GM18526 (cell line): ENCODE measurements around the gene FIGN.

ENCODE experiments used
- POLR2A ChIP-seq: IDR thresholded peaks from 3 replicates; pipeline ENCODE4 v1.6.1; 2011; ENCODE audit not compliant: insufficient read length; ENCODE audit errors: extremely low read depth

Gene FIGN

DNA sequence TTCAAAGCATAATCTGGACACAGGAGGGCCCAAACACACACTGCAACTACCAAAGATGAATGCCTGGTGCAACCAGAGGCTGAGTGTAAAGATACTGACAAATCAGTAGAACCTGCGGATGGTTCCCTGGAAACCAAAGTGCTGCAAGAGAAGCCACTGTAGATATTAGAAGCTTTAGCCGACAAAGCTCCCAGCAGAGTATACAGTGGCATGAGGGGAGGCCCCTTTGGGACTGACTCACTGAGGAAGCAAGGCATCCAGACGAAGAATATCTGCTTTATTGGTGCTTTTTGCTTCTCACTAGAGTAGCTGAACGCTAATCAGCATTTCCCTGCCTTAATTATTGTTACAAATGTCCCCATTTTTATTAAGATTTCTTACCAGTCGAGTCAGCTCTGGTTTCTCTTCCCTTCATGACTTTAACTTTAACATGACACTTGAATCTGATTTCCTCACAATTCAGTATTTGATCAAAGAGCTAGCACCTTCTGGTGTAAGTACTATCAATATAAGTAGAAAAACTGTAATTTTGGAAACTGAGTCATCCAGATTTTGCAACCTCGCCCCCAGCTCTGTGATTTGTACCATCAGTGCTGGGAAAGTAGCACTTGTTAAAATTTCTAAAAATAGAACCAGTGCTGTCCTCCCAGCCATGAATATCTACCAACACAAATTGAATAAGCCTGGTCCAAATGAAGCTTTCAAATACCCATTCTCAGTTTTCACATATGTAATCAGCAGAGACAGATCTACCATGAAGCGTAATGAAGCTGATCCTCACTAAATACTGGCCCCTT lies 34.2 kb downstream of the FIGN start:
- TF ChIP-seq POLR2A = no peak

DNA sequence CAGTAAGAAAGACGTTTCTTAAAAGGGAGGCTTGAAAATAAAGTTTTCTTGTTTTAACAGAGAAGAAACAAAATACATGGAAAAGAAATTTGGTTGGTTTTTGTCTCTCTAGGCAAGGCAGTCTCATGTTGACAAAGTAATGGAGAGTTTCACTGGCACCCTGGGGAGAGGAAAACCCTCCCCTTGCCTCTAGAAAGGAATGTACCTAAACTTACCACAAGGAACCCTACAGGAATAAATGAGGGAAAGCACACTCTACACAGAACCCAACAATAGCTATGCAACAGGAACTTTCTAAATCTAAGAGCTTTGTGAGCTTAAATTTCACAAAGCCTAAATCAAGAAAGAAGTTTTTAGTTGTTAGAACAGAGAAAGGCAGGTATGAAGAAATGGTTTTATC lies 37.0 kb downstream of the FIGN start:
- no peak for TF ChIP-seq POLR2A

DNA sequence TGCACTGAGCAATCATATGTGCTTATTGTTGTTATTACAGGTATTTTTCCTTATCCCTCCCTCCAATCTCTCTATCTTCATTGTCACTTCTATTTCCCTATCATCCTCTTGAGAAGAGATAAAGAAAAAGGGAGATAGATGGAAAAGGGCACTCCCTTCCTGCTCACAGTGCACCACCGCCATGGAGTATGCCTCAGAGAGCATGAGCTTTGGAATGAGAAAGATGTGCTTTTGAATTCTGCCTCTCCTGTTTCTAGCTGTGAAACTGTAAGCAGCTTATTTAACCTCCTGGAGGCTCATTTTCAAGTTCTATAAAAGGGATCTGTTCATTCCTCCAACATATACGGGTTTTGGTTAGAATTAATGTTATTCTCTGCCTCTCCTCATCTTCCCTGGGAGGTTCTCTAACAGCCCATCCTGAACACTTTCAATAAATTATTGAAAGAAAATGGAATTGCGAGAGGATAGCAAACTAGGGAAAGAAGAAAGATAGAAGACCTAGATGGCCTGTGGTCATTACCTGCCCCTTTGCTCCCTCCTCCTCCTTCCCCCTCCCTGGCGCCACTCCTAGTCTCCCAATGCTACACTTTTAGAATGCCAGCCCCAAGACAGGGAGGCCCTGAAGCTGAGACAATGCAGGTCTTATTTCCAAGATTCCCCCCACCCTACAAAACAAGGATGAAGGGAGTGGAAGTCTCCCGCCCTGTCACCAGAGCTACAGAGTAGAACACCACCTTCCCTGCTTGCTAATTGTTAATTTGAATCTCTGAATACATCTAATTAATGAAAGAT lies 37.8 kb downstream of the FIGN start:
- TF ChIP-seq POLR2A = no peak

DNA sequence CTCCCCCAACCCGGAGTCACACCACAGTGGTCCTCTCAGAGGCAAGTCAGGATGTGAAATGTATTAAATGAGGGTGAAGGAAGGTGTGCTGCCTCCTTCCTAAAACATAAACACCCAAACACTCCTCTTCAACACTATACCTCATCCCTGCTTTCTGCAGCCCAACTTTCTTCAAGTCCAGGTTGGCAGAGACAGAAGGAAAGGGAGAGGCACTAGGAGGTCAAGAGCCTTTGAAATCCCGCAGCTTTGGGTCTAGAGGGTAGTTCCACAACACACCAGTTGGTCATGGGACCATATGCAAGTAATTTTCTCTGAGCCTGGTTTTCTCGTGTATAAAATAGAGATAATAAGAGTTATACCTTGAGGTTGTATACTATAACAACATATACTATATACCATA lies 38.4 kb downstream of the FIGN start:
- no peak for TF ChIP-seq POLR2A

DNA sequence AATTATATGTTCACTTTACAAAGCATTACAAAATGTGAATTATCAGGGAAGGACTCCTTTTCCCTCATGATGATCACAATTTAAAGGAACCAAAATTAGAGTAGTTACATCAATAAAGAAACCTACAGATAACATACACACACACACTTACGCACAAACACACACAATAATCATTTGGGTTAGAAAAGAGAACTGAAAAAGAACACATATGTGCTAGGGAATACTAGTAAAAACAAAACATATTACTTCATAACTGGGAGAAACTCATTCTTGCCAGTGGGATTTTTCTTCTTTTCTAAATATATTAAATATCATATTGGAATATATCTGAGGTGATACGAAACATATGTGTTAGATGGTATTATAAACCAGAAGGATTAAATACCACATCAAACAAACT lies 42.3 kb downstream of the FIGN start:
- TF ChIP-seq POLR2A = no peak

DNA sequence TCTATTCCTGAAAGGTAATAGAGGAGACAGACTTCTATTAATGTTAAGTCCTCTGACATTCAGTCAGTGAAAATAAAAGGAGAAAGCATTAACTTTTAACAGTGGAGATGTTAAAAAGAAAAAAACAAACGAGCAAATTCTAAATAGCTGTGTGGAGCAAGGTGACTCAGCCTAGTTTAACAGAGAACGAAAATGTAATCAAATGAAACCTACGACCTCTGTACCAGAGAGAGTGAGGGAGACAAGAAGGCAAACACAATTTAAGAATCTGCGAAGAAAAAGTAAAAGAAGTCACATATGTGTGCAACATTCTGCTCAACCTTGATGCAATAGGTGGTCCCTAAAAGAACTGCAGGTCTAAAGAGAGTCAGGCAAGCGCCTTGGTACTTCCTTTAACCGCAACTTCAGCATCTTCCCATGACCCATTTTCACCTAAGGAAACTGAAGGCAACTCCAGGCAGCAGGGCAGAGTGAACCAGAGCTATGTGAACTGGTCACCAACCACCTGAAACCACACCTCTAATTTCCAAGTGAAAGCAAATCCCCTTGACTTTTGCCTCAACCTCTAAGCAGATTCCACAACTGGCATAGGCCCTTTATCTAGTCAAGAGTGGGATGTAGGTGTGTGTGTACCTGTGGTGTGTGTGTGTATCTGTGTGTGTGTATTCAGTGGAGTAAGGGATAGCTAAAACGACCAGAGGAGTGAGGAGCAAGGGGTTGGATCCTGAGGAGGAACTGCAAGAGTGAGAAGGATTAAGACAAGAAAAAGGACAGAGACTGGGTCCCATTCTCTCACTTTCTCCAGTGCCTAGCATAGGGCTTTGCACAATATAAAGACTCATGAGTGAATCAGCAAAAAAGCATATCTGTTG lies 43.0 kb downstream of the FIGN start:
- no peak for TF ChIP-seq POLR2A

DNA sequence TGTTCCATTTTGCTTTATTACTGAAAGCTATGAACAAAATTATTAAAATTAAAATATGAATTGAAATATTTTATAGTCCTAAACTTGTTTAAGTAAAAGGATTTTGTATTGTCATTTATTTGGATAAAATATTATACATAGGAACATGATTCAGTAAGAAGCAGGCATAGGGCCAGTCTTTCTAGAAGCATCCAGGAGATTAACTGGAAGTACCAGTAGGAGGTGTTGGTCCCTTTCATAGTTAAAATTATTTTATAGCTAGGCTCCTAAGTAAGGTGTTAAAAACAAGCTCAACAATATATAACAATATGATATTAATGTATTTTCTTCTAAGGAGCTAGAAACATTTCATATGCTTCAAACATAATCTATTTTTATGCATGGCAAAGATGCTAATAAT lies 43.7 kb downstream of the FIGN start:
- TF ChIP-seq POLR2A = no peak

DNA sequence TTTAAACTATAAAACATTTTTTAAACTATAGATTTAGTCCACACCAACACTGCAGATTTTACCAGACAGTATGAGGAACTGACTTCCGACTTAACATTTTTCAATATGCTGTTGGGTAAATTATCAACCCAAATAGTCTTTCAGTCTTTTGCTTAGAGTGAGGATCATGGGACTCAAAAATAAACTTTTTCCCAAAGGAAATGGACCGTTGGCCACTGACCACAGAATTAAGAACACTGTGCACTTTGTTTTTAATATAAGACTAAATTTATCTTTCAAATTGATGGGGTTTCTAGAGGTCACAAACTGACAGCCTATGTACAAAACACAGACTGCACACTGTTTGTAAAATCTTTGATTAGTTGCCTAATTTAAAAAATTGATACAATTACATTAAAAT lies 44.9 kb downstream of the FIGN start:
- no peak for TF ChIP-seq POLR2A

DNA sequence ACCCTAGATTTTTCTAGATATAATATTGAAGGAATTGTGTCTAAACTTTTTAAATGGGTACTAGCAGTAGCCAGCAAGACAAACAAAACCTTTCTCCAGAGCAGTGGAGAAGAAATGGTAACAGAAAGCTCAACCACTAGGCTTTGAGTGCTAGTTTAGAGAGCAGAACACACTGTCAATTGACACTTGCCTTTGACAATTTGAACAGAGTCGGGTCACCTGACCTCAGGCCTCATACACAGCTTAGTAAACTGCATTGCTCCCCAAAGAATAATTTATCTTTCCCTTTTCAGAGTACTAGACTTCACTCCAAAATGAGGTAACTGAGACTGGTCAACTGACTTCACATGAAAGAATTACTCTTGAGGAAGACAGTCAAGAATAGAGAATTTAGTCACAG lies 48.6 kb downstream of the FIGN start:
- no peak for TF ChIP-seq POLR2A

DNA sequence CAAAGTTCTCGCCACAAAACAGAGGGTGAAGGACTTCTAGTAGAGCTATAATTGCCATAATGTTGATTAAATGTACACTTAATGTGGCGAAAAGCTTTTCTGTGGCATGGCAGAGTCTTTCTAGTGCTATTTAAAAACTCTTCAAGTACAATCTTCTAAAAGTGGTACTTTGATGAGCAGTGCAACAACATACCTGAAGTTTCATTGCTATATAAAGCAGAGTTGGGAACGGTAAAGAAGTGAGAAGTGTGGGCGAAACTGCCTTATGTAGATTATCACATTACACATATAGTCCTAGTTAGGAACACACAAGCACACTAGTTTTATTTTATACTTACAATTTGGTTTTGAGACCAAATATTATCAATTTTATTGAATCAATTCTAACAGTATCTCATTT lies 49.5 kb downstream of the FIGN start:
- TF ChIP-seq POLR2A = no peak

DNA sequence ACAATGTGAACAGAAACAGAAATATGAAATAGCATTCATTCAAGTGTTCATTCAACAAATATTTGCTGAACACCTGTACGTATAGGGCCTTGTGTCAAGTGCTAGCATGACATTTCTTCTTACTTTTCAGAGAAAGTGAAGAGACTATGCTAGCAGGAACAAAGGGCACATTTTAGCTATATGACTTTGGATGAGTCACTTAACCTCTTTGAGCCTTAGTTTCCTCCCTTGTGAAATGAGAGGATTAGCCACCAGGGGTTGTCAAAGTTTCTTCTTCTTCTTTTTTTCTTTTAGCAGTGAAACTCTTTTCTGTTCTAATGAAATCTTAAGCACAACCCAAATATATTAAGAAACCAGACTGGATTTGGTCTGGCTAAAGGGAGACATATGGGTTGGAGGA lies 53.1 kb downstream of the FIGN start:
- TF ChIP-seq POLR2A = no peak

DNA sequence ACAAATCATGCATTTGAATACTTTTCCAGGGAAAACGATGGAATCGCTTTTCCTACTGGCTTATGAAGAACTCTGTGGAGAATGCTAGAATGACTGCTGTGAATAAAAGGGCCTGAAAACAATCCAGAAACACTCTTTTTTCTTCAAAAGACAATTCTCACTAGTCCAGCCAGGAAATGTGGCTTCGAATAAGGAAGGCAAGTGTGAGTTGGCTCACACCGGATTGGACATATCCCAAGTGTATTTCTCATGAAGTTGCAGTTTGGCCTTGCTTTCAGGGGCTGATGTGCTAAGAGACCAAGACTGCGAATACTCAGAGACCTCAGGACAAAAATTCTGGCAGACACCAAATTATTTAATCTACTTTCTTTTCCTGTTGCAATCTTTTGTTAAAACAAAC lies 54.1 kb downstream of the FIGN start:
- no peak for TF ChIP-seq POLR2A

DNA sequence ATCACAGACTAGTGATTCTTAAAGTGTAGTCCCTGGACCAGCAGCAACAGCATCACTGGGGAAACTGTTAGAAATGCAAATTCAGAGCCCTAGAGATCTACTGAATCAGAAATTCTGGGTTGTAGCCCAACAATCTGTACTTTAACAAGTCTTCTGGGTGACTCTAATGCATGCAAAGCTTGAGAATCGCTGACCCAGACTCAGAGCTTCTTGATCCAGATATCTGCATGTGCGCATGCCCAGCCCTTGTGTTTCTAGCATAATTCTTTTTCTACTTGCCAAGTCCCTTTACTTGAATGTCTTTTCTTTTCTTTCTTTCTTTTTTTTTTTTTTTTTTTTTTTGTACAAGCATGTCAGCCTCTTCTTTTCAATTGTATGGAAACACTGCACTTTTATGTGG lies 60.4 kb downstream of the FIGN start:
- no peak for TF ChIP-seq POLR2A

DNA sequence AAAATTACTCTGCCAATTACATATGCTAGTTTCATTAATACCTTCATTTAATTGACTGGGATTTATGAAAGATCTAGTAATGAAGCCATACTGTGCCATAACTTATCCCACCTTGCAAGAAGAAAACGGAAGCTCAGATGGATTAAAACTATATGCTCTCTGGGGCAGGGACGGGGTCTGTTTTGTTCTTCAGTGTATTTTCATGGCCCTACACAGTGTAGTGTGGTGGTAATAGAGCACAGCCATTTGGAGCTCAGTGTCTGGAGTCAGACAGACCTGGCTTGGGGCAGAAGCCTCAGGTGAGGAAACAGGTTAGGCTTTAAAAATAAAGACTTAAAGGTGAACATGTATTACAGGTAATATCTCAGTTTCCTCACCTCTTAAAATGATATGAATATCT lies 62.3 kb downstream of the FIGN start:
- no peak for TF ChIP-seq POLR2A

DNA sequence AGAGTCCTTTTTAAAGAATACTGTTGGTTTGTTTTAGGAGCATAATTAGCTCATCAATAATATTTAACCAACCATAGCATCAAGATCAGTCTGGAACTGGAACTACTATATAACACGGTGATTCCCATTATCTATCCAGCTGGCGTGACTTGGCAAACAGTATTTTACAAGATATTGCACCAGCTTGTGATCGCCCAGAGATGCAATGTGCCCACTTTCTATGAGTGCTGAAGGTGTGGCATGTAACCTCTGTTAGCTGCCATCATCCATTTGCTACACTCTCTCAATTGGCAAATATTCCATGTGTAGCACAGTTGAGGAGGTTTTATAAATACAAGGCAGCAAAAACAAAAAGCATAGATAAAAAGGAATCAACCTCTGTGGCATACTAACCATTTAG lies 64.9 kb downstream of the FIGN start:
- no peak for TF ChIP-seq POLR2A

DNA sequence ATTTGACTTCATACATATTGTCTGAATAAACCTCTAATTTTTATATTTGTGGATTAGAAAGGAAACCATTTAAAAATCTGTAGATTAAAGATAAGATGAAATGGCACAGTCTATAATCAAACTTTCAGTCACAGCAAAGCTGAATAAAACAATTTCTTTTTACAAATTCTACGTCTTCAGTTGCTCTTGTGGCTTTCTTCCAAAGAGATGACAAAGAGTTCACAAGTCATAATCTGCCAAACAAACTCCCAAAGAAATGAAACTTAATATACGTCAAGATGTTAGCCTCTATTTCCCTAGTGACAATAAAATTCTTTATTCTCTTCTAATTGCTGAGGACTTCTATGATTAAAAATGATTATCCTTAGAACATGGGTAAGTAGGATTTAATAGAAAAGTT lies 66.3 kb downstream of the FIGN start:
- TF ChIP-seq POLR2A = no peak
